ENCODE results near the gene LHX8. TPM values are rescaled to one million over a fixed set of nuclear protein-coding genes. Genes with fewer than 3 reads are reported as not detected.

LHX8 gene
- total RNA-seq, 1 donor from 2014 or later, result 0.52 TPM

DNA sequence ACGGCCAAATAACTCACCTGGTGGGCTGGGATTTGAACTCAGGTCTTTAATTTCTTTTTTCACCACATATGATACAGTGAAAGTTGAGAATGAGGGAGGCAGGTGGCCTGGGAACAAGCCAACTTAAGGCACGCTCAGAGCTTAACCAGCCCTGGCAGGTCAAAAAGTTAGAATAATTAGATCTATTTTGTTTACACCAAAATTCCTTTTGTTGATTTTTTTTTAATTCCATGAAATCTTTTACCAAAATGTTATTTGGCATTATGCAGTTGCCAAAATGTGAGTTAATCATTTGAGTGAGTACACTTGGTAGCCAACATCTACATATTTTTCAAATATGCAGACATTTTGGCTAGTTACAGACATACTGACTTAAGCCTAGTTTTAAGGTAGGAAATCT lies 36.8 kb downstream of the LHX8 start:
- Histone ChIP-seq H3K4me2 (ENCODE audit: low read length) (no peak overlapping the region), H3K4me3 (ENCODE audit: insufficient read depth, low read depth, low read length) (no peak overlapping the region), H3K4me1 (ENCODE audit: insufficient read depth, low read length) (no peaks in the 10 kb centered on the region), H3K9ac (ENCODE audit: low read length) (no peak overlapping the region), H3K36me3 (ENCODE audit: insufficient read depth, low read length) (no peaks in the 10 kb centered on the region), H3K27me3 (ENCODE audit: insufficient read depth, low read length) (no peaks in the 10 kb centered on the region), H3K79me2 (ENCODE audit: insufficient read depth, low read length) (no peaks in the 10 kb centered on the region), H2AFZ (ENCODE audit: low read depth, low read length) (no peak overlapping the region), H4K20me1 (ENCODE audit: insufficient read depth, low read length) (no peaks in the 10 kb centered on the region), H3K27ac (ENCODE audit: low read depth, low read length) (no peak overlapping the region), H3K9me3 (ENCODE audit: insufficient read depth, low read depth, low read length) (no peaks in the 10 kb centered on the region)
- Mint-ChIP-seq H3K27ac (ENCODE audit: unreplicated experiment) (no peak overlapping the region), H3K9me3 (ENCODE audit: unreplicated experiment) (no peaks in the 10 kb centered on the region), H3K27me3 (ENCODE audit: low read depth, unreplicated experiment) (peaks cover 5% of the 10 kb centered on the region), H3K36me3 (ENCODE audit: low read depth, unreplicated experiment) (no peaks in the 10 kb centered on the region), H3K4me3 (ENCODE audit: unreplicated experiment) (no peak overlapping the region), H3K4me1 (ENCODE audit: low read depth, unreplicated experiment) (no peaks in the 10 kb centered on the region)
- DNase-seq (ENCODE audit: low read depth) (no peak), FAIRE-seq (no peak)
- TF ChIP-seq EZH2 (IDR thresholded peaks at IDR 0.05; ENCODE audit: insufficient read depth, low read length), result no peak
- TF ChIP-seq CTCF (IDR thresholded peaks at IDR 0.05; ENCODE audit: insufficient read depth, low read depth, low read length), result no peak

DNA sequence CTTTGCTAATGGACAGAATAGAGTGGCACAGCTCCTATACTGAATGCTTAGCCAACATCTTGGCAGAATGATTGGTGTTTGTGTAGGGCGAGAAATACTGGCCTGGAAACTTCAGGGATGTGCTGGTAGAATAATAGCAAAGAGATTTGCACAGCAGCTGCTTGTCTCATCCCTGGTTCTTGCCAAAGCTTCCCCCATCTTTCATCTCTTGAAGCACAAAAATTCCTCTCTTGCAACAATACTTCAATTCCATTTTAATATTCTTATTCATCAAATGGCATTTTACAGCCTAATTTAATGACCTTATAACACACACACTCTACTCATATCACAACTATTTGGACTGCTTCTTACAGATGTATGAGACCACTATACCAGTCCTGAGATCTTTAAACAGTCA lies 37.7 kb downstream of the LHX8 start:
- Histone ChIP-seq H3K36me3 (ENCODE audit: insufficient read depth, low read length) (no peaks in the 10 kb centered on the region), H4K20me1 (ENCODE audit: insufficient read depth, low read length) (no peaks in the 10 kb centered on the region), H3K27me3 (ENCODE audit: insufficient read depth, low read length) (no peaks in the 10 kb centered on the region), H3K9me3 (ENCODE audit: insufficient read depth, low read depth, low read length) (no peaks in the 10 kb centered on the region), H3K4me1 (ENCODE audit: insufficient read depth, low read length) (no peaks in the 10 kb centered on the region), H3K9ac (ENCODE audit: low read length) (no peak overlapping the region), H3K79me2 (ENCODE audit: insufficient read depth, low read length) (no peaks in the 10 kb centered on the region), H3K4me2 (ENCODE audit: low read length) (no peak overlapping the region), H3K4me3 (ENCODE audit: insufficient read depth, low read depth, low read length) (no peak overlapping the region), H2AFZ (ENCODE audit: low read depth, low read length) (no peak overlapping the region), H3K27ac (ENCODE audit: low read depth, low read length) (no peak overlapping the region)
- peaks cover 5% of the 10 kb centered on the region for H3K27me3 Mint-ChIP-seq (ENCODE audit: low read depth, unreplicated experiment)
- no peaks in the 10 kb centered on the region for H3K36me3 Mint-ChIP-seq (ENCODE audit: low read depth, unreplicated experiment)
- no peak overlapping the region for H3K4me3 Mint-ChIP-seq (ENCODE audit: unreplicated experiment)
- H3K4me1 Mint-ChIP-seq (ENCODE audit: low read depth, unreplicated experiment), result no peaks in the 10 kb centered on the region
- H3K9me3 Mint-ChIP-seq (ENCODE audit: unreplicated experiment), result no peaks in the 10 kb centered on the region
- TF ChIP-seq CTCF (IDR thresholded peaks at IDR 0.05; ENCODE audit: insufficient read depth, low read depth, low read length) (no peak), EZH2 (IDR thresholded peaks at IDR 0.05; ENCODE audit: insufficient read depth, low read length) (no peak)
- H3K27ac Mint-ChIP-seq (ENCODE audit: unreplicated experiment), result no peak overlapping the region
- DNase-seq (ENCODE audit: low read depth) (no peak), FAIRE-seq (no peak)

GRCh38 chr1:75172556-75172955 lies 38.4 kb downstream of the LHX8 start:
- Histone ChIP-seq H3K4me1 (ENCODE audit: insufficient read depth, low read length) (no peaks in the 10 kb centered on the region), H3K27me3 (ENCODE audit: insufficient read depth, low read length) (no peaks in the 10 kb centered on the region), H3K79me2 (ENCODE audit: insufficient read depth, low read length) (no peaks in the 10 kb centered on the region), H3K4me3 (ENCODE audit: insufficient read depth, low read depth, low read length) (no peak overlapping the region), H4K20me1 (ENCODE audit: insufficient read depth, low read length) (no peaks in the 10 kb centered on the region), H3K4me2 (ENCODE audit: low read length) (no peak overlapping the region), H3K9ac (ENCODE audit: low read length) (no peak overlapping the region), H3K27ac (ENCODE audit: low read depth, low read length) (no peak overlapping the region), H3K9me3 (ENCODE audit: insufficient read depth, low read depth, low read length) (no peaks in the 10 kb centered on the region), H2AFZ (ENCODE audit: low read depth, low read length) (no peak overlapping the region), H3K36me3 (ENCODE audit: insufficient read depth, low read length) (no peaks in the 10 kb centered on the region)
- DNase-seq (ENCODE audit: low read depth), result no peak
- Mint-ChIP-seq H3K36me3 (ENCODE audit: low read depth, unreplicated experiment) (no peaks in the 10 kb centered on the region), H3K4me1 (ENCODE audit: low read depth, unreplicated experiment) (no peaks in the 10 kb centered on the region), H3K27me3 (ENCODE audit: low read depth, unreplicated experiment) (peaks cover 3% of the 10 kb centered on the region), H3K27ac (ENCODE audit: unreplicated experiment) (no peak overlapping the region), H3K4me3 (ENCODE audit: unreplicated experiment) (no peak overlapping the region), H3K9me3 (ENCODE audit: unreplicated experiment) (no peaks in the 10 kb centered on the region)
- FAIRE-seq, result no peak
- no peak for TF ChIP-seq EZH2 (IDR thresholded peaks at IDR 0.05; ENCODE audit: insufficient read depth, low read length)
- no peak for TF ChIP-seq CTCF (IDR thresholded peaks at IDR 0.05; ENCODE audit: insufficient read depth, low read depth, low read length)
